SK-N-MC (cell line): Measurements from ENCODE around the gene SH3PXD2A.

ENCODE experiments used
- EZH2 ChIP-seq: fragments of 200-600 bp; sonication (generic); IDR thresholded peaks from one replicate; pipeline ENCODE4 v1.6.1; 2017; ENCODE audit warnings: antibody characterized with exemption
- FOXP2 ChIP-seq: optimal IDR thresholded peaks from 2 replicates; pipeline ENCODE3; 2011; ENCODE audit warnings: mild to moderate bottlenecking, moderate library complexity; ENCODE audit not compliant: insufficient read depth; ENCODE audit errors: extremely low read length, control extremely low read depth
- POLR2AphosphoS5 ChIP-seq: IDR thresholded peaks from 2 replicates; pipeline ENCODE4 v1.6.1; 2012; ENCODE audit warnings: mild to moderate bottlenecking, low read depth, low read length, borderline replicate concordance

- TF ChIP-seq POLR2AphosphoS5 (no peak), EZH2 (no peak), FOXP2 (no peak)
These were observed 225.8 kb downstream of the SH3PXD2A start for GRCh38 chr10:103629581-103629980.
